K562 (cell line): ENCODE data around the gene APBA2. TPM values are rescaled to one million over a fixed set of nuclear protein-coding genes. Genes with fewer than 3 reads are reported as not detected.
A peak's percentile ranks its signal among the peaks of the same experiment; 100 is the strongest.

Experiments used
- CEBPB ChIP-seq: fragments of 450-650 bp; IDR thresholded peaks from 2 replicates; pipeline ENCODE4 v1.6.1; 2016; ENCODE audit warnings: missing genetic modification characterization, missing compliant biosample characterization
- CREBBP ChIP-seq: IDR thresholded peaks from one replicate; pipeline ENCODE4 v1.6.1; 2012; ENCODE audit warnings: low read depth, mild to moderate bottlenecking, control low read depth, inconsistent platforms, low read length
- DPF2 ChIP-seq: fragments of 450-650 bp; IDR thresholded peaks from 2 replicates; pipeline ENCODE4 v1.6.1; 2016
- E2F3 ChIP-seq: fragments of 250-450 bp; sonication (Bioruptor Pico); IDR thresholded peaks from 2 replicates; pipeline ENCODE4 v1.4.0; 2020; ENCODE audit warnings: mild to moderate bottlenecking
- GTF2E2 ChIP-seq: fragments of 200-800 bp; sonication (Bioruptor generic); IDR thresholded peaks from 2 replicates; pipeline ENCODE4 v1.6.1; 2016; ENCODE audit warnings: missing genetic modification characterization, missing compliant biosample characterization
- HDAC3 ChIP-seq: fragments of 450-650 bp; IDR thresholded peaks from 2 replicates; pipeline ENCODE4 v1.6.1; 2018; ENCODE audit warnings: borderline replicate concordance, mild to moderate bottlenecking, moderate library complexity; ENCODE audit not compliant: partially characterized antibody
- MCM7 ChIP-seq, 2 experiments: fragments of 450-650 bp; IDR thresholded peaks; 2 replicates each; pipeline ENCODE4 v1.6.1; 2016 to 2018
- NFE2L1 ChIP-seq: fragments of 450-650 bp; IDR thresholded peaks from 2 replicates; pipeline ENCODE4 v1.6.1; 2016; ENCODE audit warnings: missing genetic modification characterization, low read depth, mild to moderate bottlenecking, missing compliant biosample characterization, moderate library complexity, borderline replicate concordance
- PRMT5 ChIP-seq: sonication (generic); formaldehyde crosslinking; IDR thresholded peaks from 2 replicates; pipeline ENCODE4 v1.5.0; 2020; ENCODE audit warnings: missing genetic modification reagents
- PYGO2 ChIP-seq: fragments of 450-650 bp; IDR thresholded peaks from 2 replicates; pipeline ENCODE4 v1.6.1; 2016; ENCODE audit warnings: mild to moderate bottlenecking, missing genetic modification characterization, moderate library complexity, missing compliant biosample characterization
- RAD21 ChIP-seq, 2 experiments: fragments of 250-450 bp in 1 of 2; fragments of 450-650 bp in 1 of 2; sonication (Bioruptor Pico) in 1 of 2; formaldehyde crosslinking in 1 of 2; IDR thresholded peaks in 1 of 2; conservative IDR thresholded peaks in 1 of 2; 2 replicates each; pipeline versions ENCODE4 v1.4.0 to v1.8.0; 2020 to 2022; ENCODE audit warnings: mild to moderate bottlenecking in 2 of 2, moderate library complexity in 1 of 2
- RBM25 ChIP-seq: fragments of 200-400 bp; formaldehyde crosslinking; IDR thresholded peaks from 2 replicates; pipeline ENCODE4 v1.6.1; 2018; ENCODE audit warnings: low read length, low read depth, moderate library complexity; ENCODE audit not compliant: severe bottlenecking
- SRSF1 ChIP-seq: fragments of 200-400 bp; formaldehyde crosslinking; IDR thresholded peaks from 2 replicates; pipeline ENCODE4 v1.6.1; 2017; ENCODE audit warnings: mild to moderate bottlenecking, low read depth, low read length, moderate library complexity
- SUPT5H ChIP-seq: fragments of 450-650 bp; IDR thresholded peaks from 2 replicates; pipeline ENCODE4 v1.6.1; 2016
- XRCC4 ChIP-seq: IDR thresholded peaks from one replicate; pipeline ENCODE4 v1.6.1; 2011; ENCODE audit not compliant: insufficient read depth, insufficient read length; ENCODE audit errors: extremely low read depth
- ZC3H8 ChIP-seq: fragments of 450-650 bp; IDR thresholded peaks from 2 replicates; pipeline ENCODE4 v1.6.1; 2017
- ZNF586 ChIP-seq: fragments of 450-650 bp; formaldehyde crosslinking; conservative IDR thresholded peaks from 2 replicates; pipeline ENCODE4 v1.4.0; 2020; ENCODE audit warnings: mild to moderate bottlenecking, moderate library complexity
- ZNF589 ChIP-seq: fragments of 200-800 bp; sonication (Bioruptor generic); IDR thresholded peaks from 2 replicates; pipeline ENCODE4 v1.6.1; 2016; ENCODE audit warnings: low read depth, missing genetic modification characterization, missing compliant biosample characterization
- polyA plus RNA-seq, 8 experiments: library from polyadenylated mRNA; depleted of rRNA in 4 of 8; stranded (reverse) in 5 of 8; unstranded in 3 of 8; fragments of >200 nt; fragmentation: Nextera tagmentation in 2 of 8; fragmentation: Illumina TruSeq in 1 of 8; extraction: Ambion mirVana in 2 of 8; extraction: Trizol in 1 of 8; gene quantifications; 2 replicates each; pipeline versions ENCODE4 v1.2.1 to v1.2.3, GENCODE V29; 2011 to 2014; ENCODE audit warnings: inconsistent platforms in 1 of 8, missing spikeins in 1 of 8
- total RNA-seq, 7 experiments: library from RNA; depleted of rRNA in 6 of 7; stranded (reverse); fragments of >200 nt in 6 of 7; fragmentation: Illumina TruSeq in 2 of 7; extraction: Trizol in 2 of 7; gene quantifications; 2 replicates each; pipeline versions ENCODE4 v1.2.1 to v1.2.3, GENCODE V29; 2011 to 2021; ENCODE audit warnings: low replicate concordance in 1 of 7
- TF ChIP-seq, protein P1 (sequence below): sonication (generic); formaldehyde crosslinking; IDR thresholded peaks from 2 replicates; pipeline ENCODE4 v1.8.1; 2023; ENCODE audit warnings: mild to moderate bottlenecking, missing genetic modification reagents, moderate library complexity

The APBA2 gene
- total and polyA plus RNA-seq, 9 of the 15 experiments (the other 6 are each of a cell fraction or from before 2014, with no cell fraction given): 0.24 to 40.9 (median 25.2) TPM

DNA sequence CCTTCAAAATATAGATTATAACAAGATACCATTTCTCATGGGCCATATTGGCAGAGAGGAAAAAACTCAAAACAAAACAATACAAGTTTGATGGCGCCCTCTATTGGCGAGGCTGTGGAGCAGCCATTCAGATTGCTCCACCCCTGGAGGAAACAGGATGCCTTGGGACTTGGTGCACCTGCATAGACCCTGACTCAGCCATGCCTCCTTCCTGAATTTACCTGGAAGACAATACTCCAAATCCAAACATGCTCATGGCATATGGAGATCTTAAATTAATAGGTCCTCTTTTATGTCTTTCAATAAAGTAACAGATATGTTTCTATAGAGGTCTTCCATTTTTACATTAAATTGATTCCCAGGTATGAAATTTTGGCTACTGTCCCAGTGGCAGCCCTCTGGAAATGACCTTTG lies 90.0 kb downstream of the APBA2 start (continued):
- peak; percentile 70 to 89 for TF ChIP-seq RAD21 (CRISPR knock-in tag; conservative IDR thresholded peaks at IDR 0.05 in 1 of 2, IDR thresholded peaks at IDR 0.05 in 1 of 2)
- no peak for TF ChIP-seq MCM7 (IDR thresholded peaks at IDR 0.05)
- no peak for TF ChIP-seq ZNF589 (CRISPR knock-in tag)
- no peak for TF ChIP-seq PYGO2 (tag)
- TF ChIP-seq CEBPB (tag): peak; percentile 39; the same call in 1 of the 2 replicates
- TF ChIP-seq CREBBP: no peak
- no peak for TF ChIP-seq SRSF1
- no peak for TF ChIP-seq GTF2E2 (tag)
- TF ChIP-seq RBM25: no peak
- TF ChIP-seq NFE2L1 (tag): no peak
- no peak for TF ChIP-seq ZC3H8
- TF ChIP-seq HDAC3: no peak
- no peak for TF ChIP-seq E2F3
- TF ChIP-seq DPF2: no peak
- no peak for TF ChIP-seq PRMT5 (CRISPR knock-in tag)
- no peak for TF ChIP-seq SUPT5H
- TF ChIP-seq ZNF586 (CRISPR knock-in tag): no peak
- TF ChIP-seq, protein P1, sequence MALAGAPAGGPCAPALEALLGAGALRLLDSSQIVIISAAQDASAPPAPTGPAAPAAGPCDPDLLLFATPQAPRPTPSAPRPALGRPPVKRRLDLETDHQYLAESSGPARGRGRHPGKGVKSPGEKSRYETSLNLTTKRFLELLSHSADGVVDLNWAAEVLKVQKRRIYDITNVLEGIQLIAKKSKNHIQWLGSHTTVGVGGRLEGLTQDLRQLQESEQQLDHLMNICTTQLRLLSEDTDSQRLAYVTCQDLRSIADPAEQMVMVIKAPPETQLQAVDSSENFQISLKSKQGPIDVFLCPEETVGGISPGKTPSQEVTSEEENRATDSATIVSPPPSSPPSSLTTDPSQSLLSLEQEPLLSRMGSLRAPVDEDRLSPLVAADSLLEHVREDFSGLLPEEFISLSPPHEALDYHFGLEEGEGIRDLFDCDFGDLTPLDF (CRISPR knock-in tag): no peak
- no peak for TF ChIP-seq XRCC4
